HEK293T (cell line): ENCODE data around the gene BSN.
A peak's percentile ranks its signal among the peaks of the same experiment; 100 is the strongest.

Experiments
- CTCF ChIA-PET: fragments of 350-600 bp; formaldehyde crosslinking; extraction: SDS; loops from one replicate; lab custom pipeline; 2021; ENCODE audit warnings: antibody characterized with exemption, inconsistent platforms; lab: Yijun Ruan, JAX
- POLR2A ChIA-PET: fragments of 350-600 bp; formaldehyde crosslinking; extraction: SDS; loops from one replicate; lab custom pipeline; 2020; ENCODE audit warnings: antibody characterized with exemption, inconsistent platforms; lab: Yijun Ruan, JAX
- DNase-seq: peaks from one replicate; pipeline ENCODE4 v3.0.0; 2012; ENCODE audit warnings: mixed read lengths; ENCODE audit errors: extremely low spot score
- ARNT ChIP-seq: fragments of 450-650 bp; IDR thresholded peaks from 2 replicates; pipeline ENCODE4 v1.6.1; 2017; ENCODE audit warnings: mild to moderate bottlenecking
- BHLHE40 ChIP-seq: fragments of 450-650 bp; IDR thresholded peaks from 2 replicates; pipeline ENCODE4 v1.6.1; 2016; ENCODE audit warnings: mild to moderate bottlenecking, moderate library complexity, borderline replicate concordance
- CTBP1 ChIP-seq: fragments of 450-650 bp; IDR thresholded peaks from 2 replicates; pipeline ENCODE4 v1.6.1; 2016; ENCODE audit warnings: borderline replicate concordance
- ELF4 ChIP-seq: fragments of 450-650 bp; IDR thresholded peaks from 2 replicates; pipeline ENCODE4 v1.6.1; 2017; ENCODE audit warnings: antibody characterized with exemption
- FOXA1 ChIP-seq: fragments of 450-650 bp; IDR thresholded peaks from 2 replicates; pipeline ENCODE4 v1.6.1; 2016; ENCODE audit warnings: mild to moderate bottlenecking
- FOXK2 ChIP-seq: fragments of 450-650 bp; IDR thresholded peaks from 2 replicates; pipeline ENCODE4 v1.6.1; 2016; ENCODE audit warnings: mild to moderate bottlenecking
- FOXM1 ChIP-seq: fragments of 450-650 bp; IDR thresholded peaks from 2 replicates; pipeline ENCODE4 v1.6.1; 2017; ENCODE audit warnings: mild to moderate bottlenecking, borderline replicate concordance
- HDGF ChIP-seq: fragments of 450-650 bp; IDR thresholded peaks from 2 replicates; pipeline ENCODE4 v1.6.1; 2017; ENCODE audit warnings: antibody characterized with exemption, borderline replicate concordance
- L3MBTL2 ChIP-seq: fragments of 450-650 bp; conservative IDR thresholded peaks from 2 replicates; pipeline ENCODE4 v1.6.1; 2016; ENCODE audit warnings: mild to moderate bottlenecking
- LEF1 ChIP-seq: fragments of 450-650 bp; IDR thresholded peaks from 2 replicates; pipeline ENCODE4 v1.6.1; 2017; ENCODE audit warnings: mild to moderate bottlenecking, borderline replicate concordance
- NFRKB ChIP-seq: fragments of 450-650 bp; IDR thresholded peaks from 2 replicates; pipeline ENCODE4 v1.6.1; 2016; ENCODE audit warnings: mild to moderate bottlenecking, moderate library complexity
- PKNOX1 ChIP-seq: fragments of 450-650 bp; IDR thresholded peaks from 2 replicates; pipeline ENCODE4 v1.6.1; 2016
- SP1 ChIP-seq: fragments of 450-650 bp; IDR thresholded peaks from 2 replicates; pipeline ENCODE4 v1.6.1; 2017
- SUZ12 ChIP-seq: fragments of 450-650 bp; IDR thresholded peaks from 2 replicates; pipeline ENCODE4 v1.6.1; 2016; ENCODE audit warnings: mild to moderate bottlenecking
- TARDBP ChIP-seq: fragments of 450-650 bp; IDR thresholded peaks from 2 replicates; pipeline ENCODE4 v1.6.1; 2016
- ZNF384 ChIP-seq: fragments of 450-650 bp; IDR thresholded peaks from 2 replicates; pipeline ENCODE4 v1.6.1; 2016

Gene BSN

GRCh38 chr3:49715611-49716121, 161.4 kb downstream of the BSN start:
- DNase-seq = no peak
- ChIA-PET POLR2A (no interaction called here), CTCF (no interaction called here)
- TF ChIP-seq PKNOX1 (no peak), SUZ12 (no peak), NFRKB (no peak), HDGF (no peak), SP1 (no peak), TARDBP (no peak), LEF1 (no peak), CTBP1 (no peak)

- no peak for TF ChIP-seq CTBP1
- TF ChIP-seq NFRKB = no peak
- TF ChIP-seq PKNOX1 = no peak
- no peak for TF ChIP-seq TARDBP
- TF ChIP-seq SUZ12 = no peak
- TF ChIP-seq FOXA1 = no peak
- no peak for TF ChIP-seq LEF1
- no peak for TF ChIP-seq HDGF
- TF ChIP-seq FOXK2 = no peak
- TF ChIP-seq ZNF384 = no peak
- ChIA-PET CTCF (no interaction called here), POLR2A (no interaction called here)
- DNase-seq = no peak
Observed at GRCh38 chr3:49716169-49716568, 161.9 kb downstream of the BSN start.

GRCh38 chr3:49716691-49717210, 162.5 kb downstream of the BSN start:
- DNase-seq = no peak
- ChIA-PET POLR2A (no interaction called here), CTCF (no interaction called here)
- TF ChIP-seq ELF4 (no peak), LEF1 (no peak), L3MBTL2 (no peak), CTBP1 (no peak), SUZ12 (no peak), FOXK2 (no peak), FOXM1 (no peak), PKNOX1 (no peak), ARNT (no peak), ZNF384 (no peak), BHLHE40 (no peak), NFRKB (no peak), SP1 (no peak), FOXA1 (no peak), TARDBP (no peak), HDGF (no peak)

- DNase-seq = no peak
- ChIA-PET CTCF (no interaction called here), POLR2A (interaction anchor here (1.0 kb wide), 1 partner anchor 39 kb away, joined by 3 read pairs; no protein-coding TSS in a partner anchor)
- TF ChIP-seq LEF1 (no peak), NFRKB (no peak), TARDBP (no peak), SP1 (no peak), HDGF (no peak), ARNT (no peak), SUZ12 (no peak), ELF4 (no peak), L3MBTL2 (no peak), PKNOX1 (no peak), ZNF384 (no peak), CTBP1 (no peak), BHLHE40 (no peak), FOXM1 (no peak)
Observed at GRCh38 chr3:49717211-49717958, 163.1 kb downstream of the BSN start.

- POLR2A ChIA-PET = interaction anchor here (1.0 kb wide), 1 partner anchor 38 kb away, joined by 3 read pairs; no protein-coding TSS in a partner anchor
- 0 out of 2 replicates have a peak, but pooled peaks have one; percentile 6 for TF ChIP-seq LEF1
- no peak for TF ChIP-seq PKNOX1
- DNase-seq = no peak
- CTCF ChIA-PET = no interaction called here
Observed at GRCh38 chr3:49717959-49718857, 163.9 kb downstream of the BSN start.
